Measurements from ENCODE around the gene MTX2.

Gene MTX2

DNA sequence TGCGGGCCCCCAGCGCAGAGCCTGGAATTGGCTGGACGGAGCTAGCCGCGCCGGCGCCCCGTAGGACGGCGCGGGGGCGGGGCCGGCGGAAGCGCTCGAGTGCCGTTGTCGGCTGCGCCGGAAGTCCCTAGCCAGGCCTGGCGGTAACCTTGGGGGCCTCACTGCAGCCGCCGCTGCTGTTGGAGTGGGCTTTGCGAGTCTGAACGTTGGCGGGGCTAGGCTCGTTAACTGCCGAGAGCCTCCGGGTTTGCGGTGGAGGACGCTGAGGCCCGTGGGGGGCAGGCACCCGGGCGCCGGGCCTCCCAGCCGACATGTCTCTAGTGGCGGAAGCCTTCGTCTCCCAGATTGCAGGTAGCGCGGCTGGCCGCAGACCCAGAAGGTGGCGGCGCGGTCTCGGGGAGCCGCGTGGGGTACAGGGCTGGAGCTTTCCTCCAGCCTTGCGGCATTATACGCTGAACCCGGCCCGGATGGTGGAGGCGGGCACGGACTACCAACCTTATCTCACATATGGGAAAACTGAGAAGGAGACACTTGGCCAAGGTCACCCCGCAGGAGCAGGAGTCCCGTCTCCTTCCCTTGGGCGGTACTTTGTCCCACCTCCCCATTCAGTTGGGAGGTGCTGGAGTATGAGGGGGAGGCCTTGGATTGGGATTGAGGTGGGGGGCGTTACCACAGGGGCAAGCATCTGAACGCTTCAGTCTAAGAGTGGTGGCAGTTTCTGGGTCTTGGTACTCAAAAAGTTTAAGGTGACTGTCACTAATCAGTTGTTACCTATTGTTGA, at the start of gene MTX2:
Gene MTX2, plus strand, starts transcription at position 124 of the 781 bp plus-strand sequence. Its CDS starts 188 bp downstream, at position 312.
- DNase-seq (ENCODE audit: low read depth, low spot score) = no peak
- peak within 1 kb of the TSS; percentile 70 for H3K27ac ChIP-seq

DNA sequence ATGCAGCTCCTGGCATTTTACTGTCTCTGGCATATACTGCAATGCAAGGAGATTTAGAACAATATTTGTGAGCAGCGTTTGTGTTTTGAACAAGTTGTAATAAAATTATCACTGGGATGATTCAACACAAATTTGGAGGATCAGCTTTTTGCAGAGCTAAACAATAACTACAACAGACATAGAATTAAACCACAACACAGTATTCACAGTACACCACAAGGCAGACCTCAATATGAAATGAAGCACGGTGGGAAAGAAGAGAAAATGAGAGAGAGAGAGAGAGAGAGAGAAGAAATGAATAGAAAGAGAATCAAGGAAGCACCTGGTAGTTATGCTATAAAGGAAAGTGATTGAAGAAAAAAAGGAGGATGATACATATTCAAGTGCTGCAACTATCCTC, 41.4 kb upstream of the MTX2 start:
- no peak for DNase-seq (ENCODE audit: low read depth, low spot score)
- no peak overlapping the region for H3K27ac ChIP-seq

DNA sequence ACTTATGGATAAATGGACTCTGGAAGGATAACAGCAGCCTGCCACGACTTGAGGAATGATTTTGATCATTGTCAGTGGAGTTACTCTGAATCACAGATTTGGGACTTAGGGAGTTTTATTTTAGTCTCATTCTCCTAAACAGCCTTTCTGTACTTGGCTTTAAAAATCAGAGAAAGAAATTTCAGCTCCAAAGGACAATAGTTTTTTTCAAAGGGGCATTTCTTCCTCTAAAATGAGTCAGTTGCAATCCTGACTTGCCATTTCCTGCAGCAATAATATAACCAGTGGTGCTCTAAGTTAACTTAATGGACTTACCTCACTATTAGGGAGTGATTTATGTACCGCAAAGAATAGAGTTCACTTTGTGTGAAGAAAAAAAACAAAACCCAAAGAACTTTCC, 35.1 kb upstream of the MTX2 start:
- DNase-seq (ENCODE audit: low read depth, low spot score) = no peak

DNA sequence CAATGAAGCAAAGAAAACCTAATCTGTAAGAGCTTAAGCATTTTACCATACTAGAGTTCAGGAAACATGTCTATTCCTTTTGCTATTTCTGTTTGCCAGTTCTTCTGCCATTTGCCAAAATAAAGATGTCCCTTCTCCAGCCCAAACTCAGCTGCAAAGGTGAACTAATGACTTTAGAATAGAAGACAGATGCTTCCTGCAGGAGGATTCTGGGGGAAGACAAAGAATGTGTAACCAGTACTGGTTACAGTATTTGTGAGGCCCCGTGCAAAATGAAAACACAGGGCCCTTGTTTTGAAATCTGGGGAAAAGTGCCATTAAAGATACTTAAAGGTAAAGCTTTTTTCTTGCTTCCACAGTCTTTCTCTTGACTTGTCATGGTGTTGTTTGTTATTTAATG, 34.3 kb upstream of the MTX2 start:
- no peak for DNase-seq (ENCODE audit: low read depth, low spot score)
- no peak overlapping the region for H3K27ac ChIP-seq

More for the DNA sequence above, 35.1 kb upstream of the MTX2 start:
- peak overlapping the region; percentile 28 for H3K27ac ChIP-seq

DNA sequence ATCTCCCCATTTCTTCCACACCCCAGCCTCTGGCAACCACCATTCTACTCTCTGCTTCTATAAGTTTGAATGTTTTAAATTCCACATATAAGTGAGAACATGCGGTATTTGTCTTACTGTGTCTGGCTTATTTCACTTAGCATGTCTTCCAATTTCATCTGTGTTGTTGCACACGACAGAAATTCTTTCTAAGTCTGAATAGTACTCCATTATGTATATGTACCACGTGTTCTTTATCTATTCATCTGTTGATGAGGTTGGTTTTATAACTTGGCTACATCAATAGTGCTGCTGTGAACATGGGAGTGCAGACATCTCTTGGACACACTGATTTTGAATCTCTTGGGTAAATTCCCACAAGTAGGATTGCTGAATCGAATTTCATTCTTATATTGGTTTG, 31.8 kb upstream of the MTX2 start:
- no peak for DNase-seq (ENCODE audit: low read depth, low spot score)

DNA sequence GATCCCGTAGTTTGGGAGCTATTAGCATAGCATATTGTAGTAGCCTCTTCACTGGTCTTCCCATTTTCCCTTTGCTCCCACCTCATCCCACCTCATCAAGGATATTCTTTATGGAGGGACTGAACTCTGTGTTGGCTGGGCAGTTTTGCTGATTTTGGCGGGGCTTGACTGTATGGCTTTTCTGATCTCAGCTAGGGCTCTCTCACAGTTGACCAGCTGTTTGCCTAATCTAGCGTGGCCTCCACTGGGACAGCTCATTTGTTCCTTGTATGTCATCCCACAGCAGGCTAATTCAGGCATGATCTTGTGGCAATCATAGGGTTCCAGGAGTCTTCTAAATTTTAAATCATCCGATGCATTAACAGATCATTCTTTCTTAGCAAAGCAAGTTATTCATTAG, 30.2 kb upstream of the MTX2 start:
- no peak overlapping the region for H3K27ac ChIP-seq

More for the DNA sequence above, 31.8 kb upstream of the MTX2 start:
- no peak overlapping the region for H3K27ac ChIP-seq

DNA sequence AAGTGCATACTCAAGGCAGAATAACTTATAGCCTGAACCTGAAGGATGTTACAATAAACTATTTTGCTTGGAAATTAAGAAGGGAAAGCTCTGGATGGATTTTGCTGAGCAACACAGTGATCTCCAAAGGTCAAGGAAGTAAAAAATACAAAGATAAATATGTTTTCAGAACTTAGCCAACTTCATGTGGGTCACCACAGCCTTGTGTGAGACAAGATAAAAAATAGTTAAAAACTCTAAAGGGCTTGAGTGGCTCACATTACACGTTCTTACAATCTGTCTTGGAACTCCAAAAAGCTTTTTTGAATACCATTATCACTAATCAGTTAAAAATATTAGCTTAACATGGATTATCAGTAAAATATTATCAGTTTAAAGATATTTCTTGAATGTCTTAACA, 28.9 kb upstream of the MTX2 start:
- no peak for DNase-seq (ENCODE audit: low read depth, low spot score)
- no peak overlapping the region for H3K27ac ChIP-seq

More for the DNA sequence above, 30.2 kb upstream of the MTX2 start:
- DNase-seq (ENCODE audit: low read depth, low spot score) = no peak

DNA sequence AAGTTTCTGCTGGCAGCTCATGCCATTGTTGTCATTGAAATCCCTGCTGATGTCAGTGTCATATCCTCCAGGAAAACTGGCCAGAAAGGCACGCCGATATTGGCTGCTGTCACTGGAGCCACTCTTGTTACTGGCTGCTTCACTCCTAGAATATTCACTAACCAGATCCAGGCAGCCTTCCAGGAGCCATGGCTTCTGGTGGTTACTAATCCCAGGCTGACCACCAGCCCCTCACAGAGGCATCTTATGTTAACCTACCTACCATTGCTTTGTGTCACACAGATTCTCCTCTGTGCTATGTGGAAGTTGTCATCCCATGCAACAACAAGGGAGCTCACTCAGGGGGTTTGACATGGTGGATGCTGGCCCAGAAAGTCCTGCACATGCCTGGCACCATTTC, 27.0 kb upstream of the MTX2 start:
- DNase-seq (ENCODE audit: low read depth, low spot score) = no peak
- H3K27ac ChIP-seq = no peak overlapping the region

DNA sequence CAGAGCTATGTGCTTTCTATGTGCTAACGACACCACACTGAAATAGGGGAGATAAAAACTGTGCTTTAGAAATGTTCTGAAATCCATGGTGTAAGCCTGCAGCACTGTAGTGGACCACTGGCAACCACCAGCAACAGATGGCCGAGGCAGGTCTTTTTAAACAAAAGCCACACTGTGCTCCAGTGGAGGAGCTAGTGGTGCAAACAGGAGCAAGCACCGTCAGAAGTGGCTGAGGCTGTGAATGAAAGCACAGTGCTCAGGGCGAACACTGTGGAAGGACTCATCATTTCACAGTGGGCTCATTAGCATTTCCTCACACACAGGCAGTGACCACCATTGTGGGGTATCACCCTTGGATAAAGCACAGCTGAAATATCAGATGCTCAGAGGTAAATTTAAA, 22.9 kb upstream of the MTX2 start:
- no peak for DNase-seq (ENCODE audit: low read depth, low spot score)
- H3K27ac ChIP-seq = no peak overlapping the region

DNA sequence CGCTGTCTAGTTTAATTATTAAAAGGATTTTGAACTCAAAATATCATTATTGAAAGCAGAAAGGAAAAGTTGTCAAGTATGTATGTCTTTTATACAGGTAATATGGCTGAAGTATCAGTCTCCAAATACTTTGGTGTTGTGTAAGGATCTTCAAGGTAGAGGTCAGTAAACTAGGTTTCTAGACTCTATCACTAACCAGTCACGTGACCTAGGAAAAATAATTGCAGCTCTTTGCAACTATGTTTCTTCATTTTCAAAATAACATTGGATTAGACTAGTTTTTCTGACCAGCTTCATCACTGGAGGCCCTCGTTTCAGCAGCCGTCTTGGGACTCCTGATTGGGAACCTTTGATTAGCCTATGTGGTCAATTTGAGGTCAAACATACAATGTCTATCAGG, 21.4 kb upstream of the MTX2 start:
- no peak for DNase-seq (ENCODE audit: low read depth, low spot score)
- H3K27ac ChIP-seq = no peak overlapping the region

DNA sequence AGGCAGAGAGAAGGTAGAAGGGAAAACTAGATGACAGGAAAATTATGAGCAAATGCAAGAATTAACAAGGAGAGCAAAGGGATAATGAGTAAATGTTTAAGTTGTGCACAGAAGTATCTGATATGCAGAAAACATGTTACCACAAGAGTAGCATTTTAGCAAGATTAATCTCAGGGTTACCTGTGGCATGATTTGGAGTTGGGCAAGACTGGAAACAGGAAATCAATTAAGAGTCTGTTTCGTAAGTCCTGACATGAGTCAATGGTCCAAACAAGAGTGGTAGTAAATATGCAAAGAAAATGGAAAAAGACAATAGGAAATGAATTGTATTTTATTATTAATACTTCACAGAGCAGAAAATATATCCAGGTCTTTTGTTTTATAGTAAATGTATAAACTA, 17.3 kb upstream of the MTX2 start:
- DNase-seq (ENCODE audit: low read depth, low spot score) = peak; percentile 72
- peak overlapping the region; percentile 53 for H3K27ac ChIP-seq

DNA sequence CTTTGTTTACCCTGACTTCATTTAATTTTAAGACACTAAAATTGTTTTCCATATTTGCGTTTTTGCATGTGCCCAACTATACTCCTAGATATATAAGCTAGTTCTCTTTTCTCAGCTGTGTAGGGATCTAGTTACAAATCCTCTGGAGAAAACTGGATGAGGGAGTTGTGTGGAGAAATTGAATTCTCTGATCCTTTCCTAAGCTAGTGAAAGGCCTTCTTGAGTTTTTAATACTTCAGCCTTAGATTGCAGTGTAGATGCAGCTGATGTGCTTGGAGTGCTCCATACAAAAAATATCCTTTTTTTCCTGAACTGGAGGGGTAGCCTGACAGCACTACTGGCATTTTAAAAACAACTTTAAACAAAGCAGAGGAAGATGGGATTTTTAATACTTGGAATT, 8.6 kb upstream of the MTX2 start:
- H3K27ac ChIP-seq = no peak overlapping the region
- no peak for DNase-seq (ENCODE audit: low read depth, low spot score)

DNA sequence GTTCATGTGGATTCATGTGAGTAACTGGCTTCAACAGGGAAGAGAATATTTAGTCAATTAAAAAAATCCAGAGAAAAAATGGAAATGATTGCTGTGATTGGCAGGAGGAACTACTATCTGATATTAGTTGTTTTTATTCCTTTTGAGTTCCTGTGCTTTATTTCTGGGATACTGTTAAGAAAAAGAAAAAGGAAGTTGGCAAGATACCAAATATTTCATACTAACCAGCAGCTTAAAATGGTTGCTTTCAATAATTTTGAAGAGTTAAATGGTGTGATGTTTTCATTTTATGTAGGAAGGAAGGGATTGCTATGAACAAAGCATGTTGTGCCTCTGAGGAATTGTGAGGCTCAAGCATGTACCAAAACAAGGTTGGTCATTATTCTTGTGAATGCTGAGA, 8.1 kb upstream of the MTX2 start:
- DNase-seq (ENCODE audit: low read depth, low spot score) = no peak
- no peak overlapping the region for H3K27ac ChIP-seq

DNA sequence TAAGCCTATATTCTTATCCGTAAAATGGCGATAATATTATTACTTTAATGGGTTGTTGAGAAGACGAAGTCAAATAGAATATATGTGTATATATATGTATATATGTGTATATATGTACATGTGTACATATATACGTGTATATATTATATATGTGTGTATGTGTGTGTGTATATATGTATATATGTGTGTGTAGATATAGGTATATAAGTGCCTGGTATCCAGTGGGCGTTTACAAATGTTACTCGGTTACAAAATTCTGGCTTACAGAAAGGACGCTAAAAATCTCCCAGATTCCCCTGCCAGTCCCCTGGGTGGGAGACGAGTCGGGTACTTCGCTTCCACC, 295 bp upstream of the MTX2 start:
- H3K27ac ChIP-seq = peak overlapping the region; percentile 70
- no peak for DNase-seq (ENCODE audit: low read depth, low spot score)

DNA sequence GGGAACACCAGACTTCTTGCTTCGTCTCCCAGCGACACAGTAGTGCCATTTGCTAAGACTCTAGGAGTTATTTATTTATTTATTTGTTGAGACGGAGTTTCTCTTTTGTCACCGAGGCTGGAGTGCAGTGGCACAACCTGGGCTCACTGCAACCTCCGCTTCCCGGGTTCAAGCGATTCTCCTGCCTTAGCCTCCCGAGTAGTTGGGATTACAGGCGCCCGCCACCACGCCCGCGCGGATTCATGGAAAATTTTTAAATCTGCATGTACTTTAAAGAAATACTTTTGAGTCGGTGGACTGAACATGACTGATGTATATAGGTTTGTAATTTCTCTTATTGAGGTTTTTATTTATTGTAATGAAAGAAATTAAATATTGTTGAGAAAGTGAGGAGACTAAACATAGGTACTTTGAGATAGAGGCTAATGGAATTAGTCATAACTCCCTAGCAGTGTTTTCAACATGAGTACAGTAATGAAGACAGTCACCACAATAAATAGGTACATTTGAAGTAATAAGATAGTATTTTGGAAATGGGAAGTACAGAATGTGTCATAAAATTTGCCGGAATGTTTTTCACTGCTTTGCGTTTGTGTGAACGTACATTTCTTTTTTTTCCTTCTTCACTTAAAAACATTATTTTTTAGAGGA, 983 bp downstream of the MTX2 start:
- peak overlapping the region; percentile 70 for H3K27ac ChIP-seq
- no peak for DNase-seq (ENCODE audit: low read depth, low spot score)

DNA sequence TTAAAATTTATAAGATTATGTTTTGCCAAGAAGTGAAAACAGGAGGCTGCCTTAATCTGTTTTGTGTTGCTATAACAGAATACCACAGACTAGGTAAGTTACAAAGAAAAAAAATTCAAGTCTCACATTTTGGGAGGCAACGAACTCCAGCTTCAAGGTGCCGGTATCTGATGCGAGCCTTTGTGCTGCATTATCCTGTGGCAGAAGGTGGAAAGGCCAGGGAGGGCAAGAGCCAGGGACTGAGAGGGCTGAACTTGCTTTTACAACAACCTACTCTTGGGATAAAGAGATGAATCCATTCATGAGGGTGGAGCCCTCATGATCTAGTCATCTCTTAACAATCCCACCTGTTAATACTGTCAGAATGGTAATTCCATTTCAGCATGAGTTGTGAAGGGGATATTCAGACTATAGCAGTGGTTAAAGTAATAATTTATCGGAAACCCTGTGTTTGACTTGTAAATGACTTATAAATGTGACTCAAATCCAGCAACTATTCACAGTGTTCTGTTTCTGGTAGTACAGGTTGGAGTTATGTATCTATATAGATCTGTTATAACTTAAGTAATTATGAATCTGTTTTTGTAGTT, 3.7 kb downstream of the MTX2 start:
- no peak overlapping the region for H3K27ac ChIP-seq
- DNase-seq (ENCODE audit: low read depth, low spot score) = no peak

DNA sequence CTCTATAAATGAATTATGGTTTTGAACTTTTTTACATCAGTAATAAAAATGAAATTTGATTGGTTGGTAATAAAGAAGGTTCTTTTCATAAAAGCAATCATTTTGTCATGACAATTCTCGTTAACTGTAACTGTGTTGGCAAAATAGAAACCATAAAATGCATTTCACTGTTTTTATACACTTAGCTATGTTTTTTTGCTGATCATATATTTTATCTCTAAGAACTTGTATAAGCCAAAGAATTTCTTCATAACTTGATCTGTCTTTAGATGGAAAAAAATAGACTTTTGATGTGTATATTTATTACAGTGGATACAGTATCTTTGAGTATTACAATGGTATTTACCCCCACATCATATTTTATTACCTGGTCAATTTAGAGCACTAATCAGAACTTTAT, 9.7 kb downstream of the MTX2 start:
- H3K27ac ChIP-seq = no peak overlapping the region
- DNase-seq (ENCODE audit: low read depth, low spot score) = no peak

DNA sequence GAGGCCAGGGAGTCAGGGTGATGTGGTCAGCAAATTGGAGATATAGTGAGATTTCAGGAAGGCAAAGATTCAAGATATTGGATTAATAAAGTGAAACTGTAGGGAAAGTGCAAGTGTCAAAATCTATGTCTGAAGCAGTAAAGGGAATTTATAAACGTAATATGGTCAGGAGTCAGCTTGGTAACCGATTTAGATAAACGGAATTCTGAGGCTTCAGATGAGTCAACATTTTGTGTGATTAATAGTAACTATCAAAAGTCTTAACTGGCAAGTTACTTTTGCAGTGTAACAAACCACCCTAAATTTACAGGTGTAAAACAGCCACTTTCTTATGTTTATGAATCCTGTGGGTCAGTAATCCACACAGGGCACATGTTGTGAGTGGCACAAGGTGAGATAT, 10.9 kb downstream of the MTX2 start:
- DNase-seq (ENCODE audit: low read depth, low spot score) = no peak
- no peak overlapping the region for H3K27ac ChIP-seq

DNA sequence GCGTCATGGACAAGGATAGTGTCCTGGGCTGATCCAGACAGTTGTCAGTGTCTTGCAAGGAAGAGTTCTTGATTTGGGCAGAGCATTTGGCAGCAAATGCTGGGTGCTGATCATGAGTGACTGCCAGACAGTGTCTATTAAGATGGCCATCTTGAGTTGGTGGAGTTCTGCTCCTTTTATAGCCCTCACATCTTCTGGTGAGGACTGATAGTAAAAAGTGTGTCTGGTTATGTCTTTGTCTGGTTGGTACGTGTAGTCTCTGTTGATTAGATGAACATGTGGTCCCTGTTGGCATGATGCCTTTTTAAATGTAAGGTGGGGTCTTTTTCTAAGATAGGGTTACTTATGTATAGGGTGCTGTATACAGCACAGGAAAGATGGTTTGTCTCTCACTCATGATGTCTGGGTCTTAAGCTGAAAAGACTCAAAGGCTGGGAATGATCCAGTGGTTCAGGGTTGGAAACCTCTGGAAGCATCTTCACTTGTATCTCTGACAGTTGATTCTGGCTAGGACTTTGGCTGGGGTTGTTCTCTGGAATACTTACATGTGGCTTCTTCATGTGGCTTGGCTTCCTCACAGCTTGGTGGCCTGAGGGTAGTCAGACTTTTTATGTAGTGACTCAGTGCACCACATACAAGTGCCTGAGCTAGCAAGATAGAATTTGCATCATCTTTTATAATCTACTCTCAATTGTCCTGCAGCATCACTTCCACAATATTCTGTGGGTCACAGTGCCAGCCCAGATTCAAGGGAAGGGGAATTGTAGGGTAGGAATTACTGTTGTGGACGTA, 11.8 kb downstream of the MTX2 start:
- H3K27ac ChIP-seq = peak overlapping the region; percentile 26
- peak; percentile 37 for DNase-seq (ENCODE audit: low read depth, low spot score)

DNA sequence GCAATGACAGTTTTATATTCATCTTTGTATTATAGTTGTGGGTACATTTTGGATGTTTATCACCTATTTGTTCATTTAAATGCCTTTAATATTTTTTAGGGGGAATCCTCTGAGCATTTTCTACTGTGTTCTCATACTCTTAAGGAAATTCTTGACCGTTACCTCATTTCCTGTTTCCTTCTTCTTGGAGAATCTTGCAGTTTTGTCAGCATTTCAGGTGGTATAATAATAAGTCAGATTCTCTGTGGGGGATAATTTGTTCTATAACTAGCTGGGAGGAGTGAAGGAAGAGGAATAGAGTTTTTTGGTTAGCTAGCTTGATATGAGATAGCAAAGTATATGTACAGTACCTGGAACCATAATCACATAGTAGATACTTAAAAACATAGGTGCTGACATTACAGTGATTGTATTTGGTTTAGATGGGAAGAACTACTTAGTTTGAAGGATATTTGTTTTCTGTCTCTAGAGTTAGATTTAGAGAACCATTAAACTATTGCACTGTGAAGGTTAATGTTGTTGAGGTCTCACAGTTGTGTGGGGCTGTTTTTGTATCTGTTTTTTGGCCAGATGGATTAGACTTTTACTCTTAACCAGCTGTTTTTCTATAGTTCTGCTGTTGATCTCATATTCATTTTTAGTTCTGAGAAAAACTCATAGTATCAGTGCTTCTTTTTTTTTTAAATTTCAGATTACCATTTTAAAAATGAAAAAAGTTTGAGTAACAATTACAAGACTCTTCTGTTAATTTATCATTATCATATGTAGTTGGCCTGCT, 14.2 kb downstream of the MTX2 start:
- DNase-seq (ENCODE audit: low read depth, low spot score) = no peak
- H3K27ac ChIP-seq = peak overlapping the region; percentile 74

All from epithelial cell of prostate (primary cell).